ENCODE measurements around the gene HLX.

HLX gene

DNA sequence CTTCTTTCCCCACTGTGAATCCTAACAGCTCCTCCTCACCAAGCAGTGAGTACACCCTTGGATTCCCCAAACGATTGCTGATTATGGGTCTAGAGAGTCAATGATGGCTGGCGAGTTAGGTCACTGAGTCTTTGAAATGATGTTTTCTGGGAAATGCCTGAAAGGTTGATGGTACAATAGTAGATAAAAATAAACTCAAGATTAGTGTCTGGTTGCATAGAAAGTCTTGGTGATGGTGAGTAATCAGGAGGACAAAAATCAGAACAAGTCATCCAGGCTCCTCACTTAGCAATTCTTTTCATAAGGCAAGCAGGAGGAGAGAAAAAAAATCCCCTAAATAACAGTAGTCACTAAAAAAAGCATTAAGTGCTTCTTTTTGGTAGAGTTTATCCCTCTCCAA is 22.6 kb downstream of the HLX start:
- no peak for DNase-seq

DNA sequence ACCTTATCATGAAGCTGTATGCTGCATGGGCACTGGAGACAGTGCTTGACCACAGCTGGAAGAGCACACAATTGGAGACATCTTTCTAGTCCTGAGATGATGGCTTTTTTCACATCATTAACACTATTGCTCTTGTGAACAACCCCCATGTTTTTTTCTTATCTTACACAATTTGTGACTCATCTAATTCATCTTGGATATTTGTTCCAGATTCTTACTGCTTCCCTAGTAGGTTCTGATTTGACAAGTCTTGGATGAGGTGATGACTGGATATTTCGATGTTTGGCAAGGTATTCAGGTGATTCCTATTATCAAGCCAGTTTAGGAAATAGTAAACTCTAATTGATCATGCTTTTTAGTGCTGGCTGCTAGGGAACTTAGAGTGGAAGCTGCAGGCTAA is 23.7 kb downstream of the HLX start:
- DNase-seq, result no peak

DNA sequence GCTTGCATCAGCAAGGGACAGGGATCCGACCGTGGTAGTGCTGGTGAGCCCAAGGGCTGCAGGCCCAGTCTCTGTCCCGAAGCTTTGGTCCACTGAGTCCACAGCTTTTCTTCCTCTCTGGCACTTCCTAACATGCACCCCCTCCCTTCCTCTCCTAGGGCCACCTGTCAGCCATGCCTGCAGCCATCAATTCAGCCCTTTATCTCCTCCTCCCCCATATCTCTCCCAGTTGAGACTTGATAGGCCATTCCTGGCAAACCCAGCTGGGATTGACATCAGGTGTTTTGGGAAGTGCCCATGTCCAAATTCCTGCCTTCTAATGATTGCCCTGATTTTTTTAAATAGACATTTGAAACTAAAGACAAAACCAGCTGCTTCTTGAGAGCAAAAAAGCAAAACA is 25.6 kb downstream of the HLX start:
- no peak for DNase-seq

DNA sequence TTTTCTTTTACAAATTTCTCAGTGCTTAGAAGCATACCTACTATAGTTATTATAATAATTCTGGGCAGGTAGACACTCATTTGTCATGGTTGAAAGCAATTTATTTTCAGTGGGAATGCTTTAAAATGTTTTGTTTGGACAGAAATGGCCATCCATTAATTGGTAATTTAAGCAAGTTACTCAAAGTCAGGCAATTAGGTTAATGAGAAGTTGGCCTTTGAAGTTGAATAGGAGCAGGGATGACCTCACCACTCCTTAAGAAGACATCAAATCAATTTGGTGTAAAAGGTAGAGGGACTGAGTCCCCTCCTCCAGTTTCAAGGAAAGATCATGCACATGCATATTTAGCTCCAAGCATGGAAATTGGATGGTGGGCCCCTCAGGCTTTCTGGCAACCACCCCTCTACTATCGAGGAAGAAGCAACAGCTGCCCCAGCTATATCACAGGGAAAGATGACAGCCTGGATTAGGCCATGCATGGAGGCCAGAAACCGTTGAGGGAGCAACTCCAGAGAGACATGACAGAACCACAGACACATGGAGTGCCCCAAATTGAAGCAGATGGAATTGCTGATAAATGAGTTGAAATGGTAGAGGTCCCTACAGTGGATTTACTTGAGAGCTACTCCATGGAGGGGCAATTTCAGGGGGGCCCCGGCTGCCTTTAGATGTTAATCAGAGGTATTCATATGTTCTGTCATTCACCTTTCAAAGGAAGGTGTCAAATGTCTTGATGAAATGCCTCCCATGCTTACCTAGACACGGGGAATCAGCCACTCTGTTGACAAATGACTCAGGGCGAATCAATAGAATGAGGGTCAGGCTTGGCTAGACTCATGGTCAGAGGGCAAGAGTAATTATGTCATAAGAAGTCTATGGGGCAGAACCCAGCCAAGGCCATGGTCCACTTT is 26.7 kb downstream of the HLX start:
- no peak for DNase-seq

DNA sequence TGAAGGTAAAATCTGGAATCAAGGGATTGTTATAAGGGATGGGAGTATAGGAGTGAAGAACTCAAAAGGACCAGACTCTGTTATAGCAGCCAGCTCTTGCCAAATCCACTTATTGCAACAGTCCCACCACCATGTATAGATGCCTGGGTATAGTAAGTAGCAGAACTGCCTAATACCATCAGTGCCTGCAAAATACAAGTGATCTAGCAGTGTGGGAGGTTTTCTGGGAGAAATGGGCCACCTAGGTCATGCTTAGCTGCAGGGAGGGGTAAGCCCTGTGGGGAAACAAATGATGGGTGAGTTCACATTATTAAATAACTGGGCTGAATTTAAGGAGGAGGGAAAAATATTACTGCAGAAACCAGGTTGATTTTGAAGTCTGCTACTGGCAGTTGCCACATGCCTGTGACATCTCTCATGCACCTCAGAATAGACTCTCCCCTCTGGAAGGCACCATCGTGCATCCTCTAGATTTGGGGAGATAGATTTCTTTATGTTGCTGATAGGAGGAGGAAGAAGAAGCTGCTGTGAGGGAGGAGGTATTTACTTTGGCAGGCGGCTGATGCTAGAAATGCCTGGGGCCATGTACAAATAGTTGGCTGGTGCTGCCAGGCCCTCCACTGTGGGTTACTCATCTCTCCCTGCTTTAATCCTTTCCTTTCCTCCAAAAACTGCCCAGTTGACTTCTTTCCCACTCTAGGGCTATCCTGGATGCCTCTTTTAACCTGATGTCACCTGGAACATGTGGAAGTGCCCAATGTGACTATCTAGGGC is 27.5 kb downstream of the HLX start:
- no peak for DNase-seq

DNA sequence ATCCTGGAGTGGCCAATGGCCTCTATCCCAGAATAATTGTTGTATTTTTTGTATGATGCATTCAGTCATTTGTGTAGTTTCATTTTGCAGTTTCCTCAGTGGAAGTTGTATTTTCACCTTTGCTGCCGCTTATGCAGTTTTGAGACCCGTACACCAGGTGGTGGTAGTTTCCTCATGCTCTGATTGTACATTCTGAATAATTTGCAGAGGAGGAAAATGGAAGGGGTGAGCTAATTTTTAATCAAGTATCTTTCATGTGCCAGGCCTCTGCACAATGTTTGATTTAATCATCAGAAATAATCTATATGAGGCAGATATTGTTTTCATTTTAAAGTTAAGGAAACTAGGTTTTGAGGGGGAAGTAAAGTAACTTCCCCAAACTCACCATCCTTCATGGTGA is 29.5 kb downstream of the HLX start:
- DNase-seq, result peak; percentile 35

DNA sequence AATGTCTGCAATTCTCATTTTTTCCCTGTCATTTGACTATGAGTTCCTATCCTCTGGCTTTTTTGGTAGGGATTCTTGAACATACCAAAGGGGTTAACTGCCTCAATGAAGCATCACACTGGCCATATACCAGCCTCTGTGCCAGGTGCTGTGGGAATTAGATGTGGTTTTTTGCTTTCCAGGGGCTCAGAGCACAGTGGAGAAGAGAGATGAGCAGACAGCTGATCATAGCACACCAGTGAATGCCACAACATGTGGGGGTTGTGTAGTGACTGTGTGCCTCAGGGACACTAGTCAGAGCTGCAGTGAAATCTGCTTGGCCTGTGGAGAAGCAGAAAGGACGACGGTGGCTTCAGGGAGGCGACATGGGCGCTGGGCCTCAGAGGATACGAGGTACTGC is 30.8 kb downstream of the HLX start:
- DNase-seq, result no peak

DNA sequence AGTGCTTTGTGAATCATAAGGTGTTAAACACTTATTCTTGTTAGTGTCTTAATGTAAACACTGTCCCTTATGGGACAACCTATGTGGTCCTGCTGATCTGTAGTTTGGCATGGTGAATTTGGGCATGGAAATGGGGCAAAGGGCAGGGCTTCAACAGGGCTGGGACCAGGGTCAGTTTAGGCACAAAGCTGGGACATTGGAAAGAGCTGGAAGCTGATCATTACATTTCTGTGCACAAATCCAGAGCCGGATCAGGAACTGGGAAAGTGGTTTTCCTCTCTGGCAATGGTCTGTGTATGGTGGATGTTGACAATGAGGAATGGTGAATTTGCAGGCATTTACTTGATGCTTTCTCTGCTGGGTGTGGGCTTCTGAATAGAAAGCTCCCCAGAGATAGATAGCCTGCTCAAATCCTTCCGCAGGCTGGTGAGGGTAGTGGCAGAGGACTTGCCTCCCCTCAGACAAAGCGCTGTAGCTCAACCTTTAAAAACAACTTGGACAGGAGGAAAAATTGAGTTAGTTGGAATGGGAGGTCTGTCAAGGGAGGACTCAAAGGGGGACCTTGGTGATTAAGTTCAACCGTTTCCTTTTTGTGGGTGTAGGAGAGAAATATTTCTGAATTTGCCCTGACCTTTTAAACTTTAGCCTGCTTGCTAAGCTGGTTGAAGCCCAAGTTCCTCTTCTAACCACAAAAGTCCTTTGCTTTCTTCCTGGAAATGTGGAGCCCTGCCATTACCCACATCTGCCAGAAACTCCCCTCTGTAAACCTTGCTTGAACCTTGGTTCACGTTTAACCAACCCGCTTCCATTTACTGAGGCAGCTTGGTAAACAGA is 35.3 kb downstream of the HLX start:
- DNase-seq, result no peak

DNA sequence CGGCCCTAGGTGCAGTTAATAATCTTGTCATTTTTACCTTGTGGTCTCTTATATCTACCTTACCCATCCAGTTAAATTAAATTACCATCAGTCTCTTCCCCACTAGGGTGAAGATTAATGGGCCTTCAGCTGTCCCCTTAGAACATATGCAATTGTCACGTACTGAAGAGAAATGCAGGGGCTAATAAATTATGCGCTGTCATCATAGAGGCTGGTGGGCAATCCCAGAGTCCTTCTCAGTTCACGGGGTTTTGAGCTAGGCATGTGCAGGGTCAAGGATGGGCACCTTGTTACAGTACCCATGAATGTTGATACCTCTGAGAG is 35.8 kb downstream of the HLX start:
- DNase-seq, result no peak

DNA sequence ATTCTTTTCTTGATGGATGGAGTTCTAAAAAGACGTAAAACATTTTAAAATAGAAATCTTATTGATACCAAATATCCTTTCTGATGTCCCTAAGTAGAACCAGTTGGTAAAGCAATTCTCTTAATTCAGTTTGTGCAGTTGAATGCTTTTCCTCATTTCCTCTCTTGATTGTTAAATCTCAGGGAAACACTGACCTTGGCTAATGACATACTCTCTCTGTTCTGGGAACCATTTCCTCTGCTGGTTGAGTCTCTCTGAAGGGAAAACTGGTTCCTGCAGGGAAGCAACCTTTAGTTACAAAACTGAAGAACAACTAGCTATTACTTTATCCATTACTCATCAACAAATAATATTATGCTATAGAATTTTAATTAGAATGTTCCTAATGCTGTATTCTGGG is 36.7 kb downstream of the HLX start:
- DNase-seq, result no peak

DNA sequence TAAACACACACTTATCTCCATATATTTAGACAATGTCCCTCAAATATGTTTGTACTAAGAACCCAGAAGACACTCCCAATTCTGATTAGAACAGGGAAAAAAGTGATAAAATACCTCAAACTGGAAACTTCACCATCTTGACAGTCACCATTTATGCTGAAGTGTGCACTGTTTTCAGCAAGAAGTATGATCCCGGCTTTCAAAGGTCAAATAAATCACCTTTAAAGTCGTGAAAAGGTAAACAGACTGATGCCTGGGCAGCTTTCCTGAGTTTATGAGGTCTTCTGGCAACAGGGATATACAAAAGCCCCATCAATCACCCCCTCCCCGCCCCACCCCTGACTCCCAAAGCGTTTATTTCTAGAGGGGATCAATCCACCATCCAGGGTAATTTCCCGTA is 37.9 kb downstream of the HLX start:
- no peak for DNase-seq

DNA sequence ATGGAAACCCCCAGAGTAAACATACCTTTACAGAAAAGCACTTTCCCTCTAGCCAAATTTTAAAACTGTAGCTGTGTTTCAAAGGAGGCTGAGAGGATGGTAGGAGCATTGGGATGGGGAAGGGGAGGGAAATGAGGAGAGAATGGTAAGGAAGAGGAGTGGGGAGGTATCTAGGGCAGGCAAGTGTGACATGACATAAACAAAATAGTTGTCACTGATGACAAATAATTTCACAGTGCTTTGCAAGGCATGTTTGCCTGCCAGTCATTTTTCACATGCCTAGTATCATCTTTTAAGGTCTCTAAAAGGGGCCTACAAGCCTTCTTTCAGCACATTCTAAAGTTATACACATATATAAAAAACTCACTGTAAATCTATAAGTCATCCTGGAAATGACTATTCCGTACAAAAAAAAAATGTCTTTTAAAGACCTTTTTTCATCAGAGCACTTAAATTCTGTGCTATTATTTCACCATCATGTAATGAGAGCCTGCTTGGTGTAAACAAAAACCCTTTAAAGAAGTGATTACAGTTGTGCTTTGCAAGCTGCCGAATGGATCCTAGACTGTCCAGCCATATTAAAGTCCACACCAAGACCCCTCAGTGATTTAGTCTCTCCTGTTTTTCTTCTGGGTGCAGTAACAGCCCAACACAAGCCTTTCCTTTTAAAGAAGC is 38.4 kb downstream of the HLX start:
- no peak for DNase-seq

DNA sequence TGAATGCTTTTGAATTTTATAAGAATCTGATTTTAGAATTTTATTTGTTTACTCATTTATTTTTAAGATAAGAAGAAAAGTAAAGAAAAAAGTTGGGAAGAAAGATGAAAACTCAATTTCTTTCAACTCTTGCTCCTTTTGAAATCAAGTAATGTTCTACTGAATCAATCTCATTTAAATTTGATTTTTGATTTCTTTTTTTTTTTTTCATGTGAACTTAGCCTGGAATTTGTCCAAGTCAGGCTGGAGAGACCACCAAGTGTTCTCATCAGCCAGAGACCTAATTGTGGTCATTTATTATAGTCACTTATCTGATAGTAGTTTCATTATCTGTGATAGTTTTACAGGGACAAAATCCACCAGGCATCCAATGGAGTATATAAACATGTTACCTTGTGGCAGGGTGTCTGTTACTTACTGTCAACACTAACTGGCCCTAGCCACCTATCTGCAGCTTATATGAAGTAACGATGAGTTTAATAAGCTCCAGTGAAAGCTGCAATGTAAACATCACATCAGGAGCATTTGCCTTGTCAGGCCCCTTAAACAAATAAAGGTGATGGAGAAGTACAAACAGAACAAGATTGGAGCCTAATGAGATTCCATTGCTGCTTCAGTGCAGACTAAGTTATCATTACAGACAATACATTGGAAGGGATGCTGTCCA is 39.2 kb downstream of the HLX start:
- peak; percentile 79 for DNase-seq

DNA sequence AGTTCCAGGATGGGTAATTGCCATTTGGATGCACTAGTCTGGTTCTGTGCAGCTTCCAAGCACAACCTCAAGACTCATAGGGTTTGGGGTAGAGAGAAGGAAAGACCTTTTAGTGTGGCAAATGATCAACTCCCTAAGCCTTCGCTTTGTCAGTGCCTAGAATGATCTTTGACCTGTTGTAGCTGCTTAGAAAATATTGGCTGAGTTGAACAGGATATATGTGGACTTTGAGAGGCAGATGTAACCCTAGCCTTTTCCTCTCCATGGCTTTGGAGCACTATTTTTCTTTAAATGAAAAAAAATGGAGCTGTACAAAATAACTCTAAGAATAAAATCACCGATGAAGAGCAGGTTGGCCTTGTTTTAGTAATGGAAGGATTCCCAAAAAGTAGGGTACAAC is 41.7 kb downstream of the HLX start:
- DNase-seq, result no peak

DNA sequence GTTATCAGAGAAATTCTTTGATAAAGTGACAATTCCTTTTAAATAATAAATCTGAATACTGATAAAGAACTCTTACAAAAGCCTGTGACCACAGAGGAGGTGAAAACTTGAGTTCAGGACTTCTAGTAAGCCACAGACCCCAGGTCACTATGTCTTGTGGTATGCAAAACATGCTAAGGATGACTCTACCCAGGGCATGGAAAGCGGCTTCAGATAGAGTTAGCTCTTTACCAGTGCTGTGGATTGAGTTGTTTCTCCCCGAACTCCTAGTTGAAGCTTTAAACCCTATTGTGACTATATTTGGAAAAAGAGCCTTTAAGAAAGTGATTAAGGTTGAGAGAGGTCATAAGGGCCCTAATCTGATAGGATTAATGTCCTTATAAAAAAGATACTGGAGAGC is 42.3 kb downstream of the HLX start:
- no peak for DNase-seq

DNA sequence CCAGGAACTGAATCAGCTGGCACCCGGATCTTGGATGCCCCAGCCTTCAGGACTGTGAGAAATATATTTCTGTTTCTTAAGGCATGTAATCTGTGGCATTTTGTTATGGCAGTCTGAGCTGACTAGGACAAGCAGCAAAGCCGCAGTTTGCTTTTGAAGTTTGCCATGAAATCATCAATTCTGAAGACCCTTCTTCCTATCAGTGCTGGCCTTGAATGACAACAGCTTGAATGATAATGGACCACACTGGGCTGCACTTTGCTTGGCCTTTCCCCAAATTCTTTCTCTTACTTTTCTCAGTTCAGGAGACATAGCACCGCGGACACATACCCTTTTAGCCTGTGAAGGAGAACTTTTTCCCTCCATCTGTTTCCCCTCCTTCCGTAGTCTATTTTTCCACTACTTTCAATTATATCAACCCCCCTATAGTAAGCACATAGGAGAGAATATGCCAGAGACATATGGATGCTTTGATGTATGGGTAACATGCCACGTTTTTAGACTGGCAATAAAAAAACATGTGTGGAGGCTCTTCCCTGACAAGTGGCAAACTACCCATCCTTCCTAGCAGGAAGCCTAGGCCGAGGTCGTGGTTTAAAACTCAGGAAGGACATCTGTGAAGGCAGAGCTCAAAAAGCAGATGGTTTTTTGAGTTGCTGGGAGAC is 42.9 kb downstream of the HLX start:
- no peak for DNase-seq

DNA sequence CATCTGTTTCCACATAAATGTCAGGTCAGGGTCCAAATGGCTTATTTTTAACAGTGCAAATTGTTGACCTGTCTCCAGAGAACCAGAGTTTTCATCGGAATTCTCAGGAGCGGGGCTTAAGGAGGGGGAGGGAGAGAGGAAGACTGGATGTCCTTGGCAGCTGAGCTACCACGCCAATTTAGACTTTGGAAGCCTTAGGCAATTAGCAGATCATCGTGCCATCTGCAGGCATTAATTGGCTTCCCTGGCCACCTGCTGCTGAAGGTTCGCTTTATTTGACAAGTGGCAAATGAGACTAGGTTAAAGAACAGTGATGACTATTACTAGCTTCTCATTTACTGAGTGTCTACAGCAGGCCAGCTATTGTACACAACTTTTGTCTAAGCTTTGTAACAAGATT is 43.7 kb downstream of the HLX start:
- DNase-seq, result peak; percentile 89

DNA sequence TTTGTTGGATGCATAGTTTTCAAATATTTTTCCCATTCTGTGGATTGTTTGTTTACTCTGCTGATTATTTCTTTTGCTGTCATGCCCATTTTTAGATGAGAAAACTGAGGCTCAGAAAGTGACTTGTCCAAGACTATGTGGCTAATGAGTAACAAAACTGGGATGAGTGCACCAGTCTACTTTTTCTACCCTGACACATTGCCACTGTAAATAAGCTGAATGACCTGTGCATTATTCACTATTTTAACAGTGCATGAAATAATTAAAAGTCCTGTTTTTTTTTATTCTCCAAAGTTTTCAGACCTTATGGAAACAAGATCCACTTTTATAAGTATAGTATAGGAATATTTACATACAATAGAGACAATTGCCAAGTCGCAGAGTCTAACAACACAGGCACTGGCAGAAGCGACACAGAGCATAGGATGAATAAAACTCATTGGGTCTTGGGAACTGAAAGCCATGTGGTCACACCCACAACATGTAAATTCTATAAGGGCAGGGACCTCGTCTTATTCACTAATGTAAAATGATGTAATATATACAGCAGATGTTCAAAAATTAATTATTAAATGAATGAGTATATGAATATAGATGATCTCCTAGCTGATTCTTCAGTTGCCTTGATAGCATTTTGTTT is 45.2 kb downstream of the HLX start:
- no peak for DNase-seq

DNA sequence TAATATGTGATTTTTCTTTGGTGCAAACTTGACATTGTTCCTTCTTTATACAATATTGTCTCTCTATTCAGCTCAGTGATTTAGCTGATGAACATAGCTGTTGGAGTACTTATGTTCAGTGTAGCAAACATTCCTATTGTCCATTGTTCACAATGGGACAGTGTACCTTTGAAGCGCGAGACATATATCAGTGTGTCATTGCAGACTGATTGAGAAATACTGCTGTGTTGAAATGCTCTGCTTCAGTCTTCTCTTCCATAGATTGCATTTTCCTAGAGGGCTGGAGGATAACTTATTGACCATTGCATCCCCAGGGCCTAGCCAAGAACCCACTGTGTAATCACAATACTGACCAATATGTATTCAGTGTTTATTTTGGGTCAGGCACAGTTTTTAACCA is 46.5 kb downstream of the HLX start:
- no peak for DNase-seq

DNA sequence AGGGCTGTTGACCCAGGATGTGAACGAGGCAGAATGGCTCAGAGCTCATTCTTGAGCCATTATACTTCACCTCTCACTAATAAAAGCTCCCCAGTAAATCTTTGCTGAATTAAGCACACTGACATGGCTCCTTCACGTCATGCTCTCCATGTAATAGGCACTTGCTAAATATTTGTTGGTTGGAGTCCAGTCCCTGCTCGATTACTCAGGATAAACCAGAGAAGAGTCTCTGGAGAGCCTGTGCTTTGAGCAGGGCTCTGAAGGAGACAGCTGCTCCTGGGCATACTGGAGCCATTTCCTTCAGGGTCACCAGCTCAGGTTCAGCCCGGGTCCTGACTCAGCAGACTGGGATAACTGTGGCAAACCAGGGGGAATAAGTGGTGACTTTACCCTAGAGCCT is 46.9 kb downstream of the HLX start:
- no peak for DNase-seq

DNA sequence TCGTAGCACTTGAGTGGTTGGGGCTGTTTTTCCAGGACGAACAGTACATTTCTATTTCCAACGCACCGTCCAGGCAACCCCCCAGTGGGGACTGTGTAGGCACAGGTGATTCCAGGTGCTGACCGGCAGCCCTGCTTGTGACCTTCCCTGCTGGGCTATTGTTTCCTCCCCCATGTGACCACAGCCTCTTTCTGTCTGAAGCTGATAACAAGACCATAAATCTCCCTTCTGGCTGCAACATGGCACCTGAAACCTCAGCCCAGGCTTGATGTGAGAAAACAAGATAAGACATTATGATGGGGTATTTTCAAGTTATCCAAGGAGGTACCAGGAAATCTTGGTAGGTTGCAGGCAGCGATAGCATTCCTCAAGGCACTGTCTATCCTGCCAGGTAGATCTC is 48.2 kb downstream of the HLX start:
- DNase-seq, result no peak
